Colonic mucosa (tissue), 4 donors: ENCODE results near the gene CCT5. TPM values are rescaled to one million over a fixed set of nuclear protein-coding genes. Genes with fewer than 3 reads are reported as not detected.

Experiments used
- DNase-seq: peaks from one replicate; pipeline ENCODE4 v3.0.0-alpha.2; 2020
- H3K27ac ChIP-seq: fragments of 200-600 bp; one replicate; pipeline ENCODE4 v1.8.0; 2021
- H3K27me3 ChIP-seq: fragments of 200-600 bp; one replicate; pipeline ENCODE4 v1.8.0; 2021
- H3K36me3 ChIP-seq: fragments of 200-600 bp; one replicate; pipeline ENCODE4 v1.8.0; 2021
- H3K4me1 ChIP-seq: fragments of 200-600 bp; one replicate; pipeline ENCODE4 v1.8.0; 2021; ENCODE audit warnings: mild to moderate bottlenecking
- H3K4me3 ChIP-seq: fragments of 200-600 bp; one replicate; pipeline ENCODE4 v1.8.0; 2021
- H3K9ac ChIP-seq, 2 donors: one replicate each; pipeline ENCODE4 v1.7.0; 2013; ENCODE audit warnings: control low read depth in 2 of 2, low read depth in 2 of 2, low read length in 2 of 2
- H3K9me3 ChIP-seq: fragments of 200-600 bp; one replicate; pipeline ENCODE4 v1.8.0; 2021
- CTCF ChIP-seq: fragments of 200-600 bp; IDR thresholded peaks from one replicate; pipeline ENCODE4 v1.8.0; 2022; ENCODE audit warnings: antibody characterized with exemption, mild to moderate bottlenecking
- intact Hi-C: fragments of 100-400 bp; cut with DNase I; formaldehyde crosslinking; loops from one replicate; pipeline ENCODE4 v1.14.1; 2022
- total RNA-seq, 2 donors: library from RNA; stranded (reverse); fragmentation: NEBNext Ultra II Directional in 1 of 2; extraction: Animal tissue kit (Norgen Biotek cat#: 25700) in 1 of 2; gene quantifications; one replicate each; pipeline ENCODE4 v1.2.1, GENCODE V29; 2021
- donor health status: healthy.
- donor health status: DM: no; HTN: no; CAD: no.
- donor health status: DM: no; HTN: no; CAD: no.

Gene CCT5
- total RNA-seq, 2 donors from 2014 or later, result 156 to 341 TPM

GRCh38 chr5:10214041-10214440 lies 36.0 kb upstream of the CCT5 start:
- no peaks in the 10 kb centered on the region for H3K27me3 ChIP-seq
- no peaks in the 10 kb centered on the region for H3K4me1 ChIP-seq
- H3K9ac ChIP-seq, result no peak overlapping the region
- no peak overlapping the region for H3K4me3 ChIP-seq
- H3K36me3 ChIP-seq, result no peaks in the 10 kb centered on the region
- TF ChIP-seq CTCF, result no peak
- H3K9me3 ChIP-seq, result no peaks in the 10 kb centered on the region
- DNase-seq, result no peak
- intact Hi-C loops, result no loop called here
- H3K27ac ChIP-seq, result no peak overlapping the region

- no peak overlapping the region for H3K9ac ChIP-seq
- no peak for TF ChIP-seq CTCF
- no peak overlapping the region for H3K27ac ChIP-seq
- no peaks in the 10 kb centered on the region for H3K4me1 ChIP-seq
- no peak overlapping the region for H3K4me3 ChIP-seq
- H3K27me3 ChIP-seq, result no peaks in the 10 kb centered on the region
- no peak for DNase-seq
- no peaks in the 10 kb centered on the region for H3K9me3 ChIP-seq
- no peaks in the 10 kb centered on the region for H3K36me3 ChIP-seq
- intact Hi-C loops, result no loop called here
Measured at GRCh38 chr5:10215366-10215765, 34.7 kb upstream of the CCT5 start.

- DNase-seq, result no peak
- Histone ChIP-seq H3K4me3 (no peak overlapping the region), H3K9me3 (no peaks in the 10 kb centered on the region), H3K27me3 (no peaks in the 10 kb centered on the region), H3K27ac (no peak overlapping the region), H3K9ac (no peak overlapping the region), H3K36me3 (no peaks in the 10 kb centered on the region), H3K4me1 (no peaks in the 10 kb centered on the region)
- TF ChIP-seq CTCF, result no peak
- intact Hi-C loops, result no loop called here
Measured at GRCh38 chr5:10216107-10216506, 34.0 kb upstream of the CCT5 start.

GRCh38 chr5:10218658-10219057 lies 31.4 kb upstream of the CCT5 start:
- Histone ChIP-seq H3K27ac (no peak overlapping the region), H3K9ac (no peak overlapping the region), H3K4me3 (no peak overlapping the region), H3K9me3 (no peaks in the 10 kb centered on the region), H3K36me3 (no peaks in the 10 kb centered on the region), H3K4me1 (no peaks in the 10 kb centered on the region), H3K27me3 (no peaks in the 10 kb centered on the region)
- intact Hi-C loops, result no loop called here
- no peak for DNase-seq
- no peak for TF ChIP-seq CTCF

GRCh38 chr5:10219068-10219467 lies 31.0 kb upstream of the CCT5 start:
- intact Hi-C loops, result no loop called here
- TF ChIP-seq CTCF, result no peak
- DNase-seq, result no peak

GRCh38 chr5:10220248-10220647 lies 29.8 kb upstream of the CCT5 start:
- no peaks in the 10 kb centered on the region for H3K36me3 ChIP-seq
- no peaks in the 10 kb centered on the region for H3K27me3 ChIP-seq
- no peak for DNase-seq
- intact Hi-C loops, result no loop called here
- no peak overlapping the region for H3K4me3 ChIP-seq
- no peak overlapping the region for H3K27ac ChIP-seq
- H3K9me3 ChIP-seq, result no peaks in the 10 kb centered on the region
- H3K4me1 ChIP-seq, result no peaks in the 10 kb centered on the region
- TF ChIP-seq CTCF, result no peak
- H3K9ac ChIP-seq, result no peak overlapping the region

More at GRCh38 chr5:10219068-10219467, 31.0 kb upstream of the CCT5 start:
- Histone ChIP-seq H3K27me3 (no peaks in the 10 kb centered on the region), H3K4me1 (no peaks in the 10 kb centered on the region), H3K27ac (no peak overlapping the region), H3K4me3 (no peak overlapping the region), H3K36me3 (no peaks in the 10 kb centered on the region), H3K9ac (no peak overlapping the region), H3K9me3 (no peaks in the 10 kb centered on the region)
